HG03045 (cell line): ENCODE measurements around the gene RANBP3.
"Not testable (repeated sequence)": the region's sequence is repeated elsewhere in the genome, so short reads cannot be mapped to it uniquely, and the experiment has no call there.

Source experiments
- ATAC-seq: cut with Tn5 transposase; IDR thresholded peaks from one replicate; pipeline ENCODE4 v1.9.1; 2021; ENCODE audit warnings: mild to moderate bottlenecking, moderate library complexity; ENCODE audit not compliant: unreplicated experiment

Gene RANBP3

GRCh38 chr19:5967994-5968430, 9.9 kb downstream of the RANBP3 start:
- no peak for ATAC-seq

- ATAC-seq = no peak
Observed at GRCh38 chr19:5967571-5967970, 10.4 kb downstream of the RANBP3 start.

- no peak for ATAC-seq
Observed at GRCh38 chr19:5966941-5967340, 11.0 kb downstream of the RANBP3 start.

GRCh38 chr19:5966215-5966614, 11.7 kb downstream of the RANBP3 start:
- no peak for ATAC-seq

- no peak for ATAC-seq
Observed at GRCh38 chr19:5964816-5965565, 12.9 kb downstream of the RANBP3 start.

- ATAC-seq = no peak
Observed at GRCh38 chr19:5963855-5964254, 14.1 kb downstream of the RANBP3 start.

- ATAC-seq = not testable (repeated sequence)
Observed at GRCh38 chr19:5963259-5963658, 14.7 kb downstream of the RANBP3 start.

- ATAC-seq = no peak
Observed at GRCh38 chr19:5961969-5962945, 15.7 kb downstream of the RANBP3 start.

GRCh38 chr19:5961641-5961968, 16.3 kb downstream of the RANBP3 start:
- ATAC-seq = not testable (repeated sequence)

GRCh38 chr19:5960005-5961001, 17.6 kb downstream of the RANBP3 start:
- ATAC-seq = no peak

GRCh38 chr19:5959260-5960004, 18.5 kb downstream of the RANBP3 start:
- no peak for ATAC-seq

GRCh38 chr19:5958851-5959122, 19.2 kb downstream of the RANBP3 start:
- no peak for ATAC-seq

GRCh38 chr19:5958074-5958850, 19.7 kb downstream of the RANBP3 start:
- ATAC-seq = no peak

- ATAC-seq = no peak
Observed at GRCh38 chr19:5957170-5957569, 20.8 kb downstream of the RANBP3 start.

- ATAC-seq = no peak
Observed at GRCh38 chr19:5956728-5957127, 21.2 kb downstream of the RANBP3 start.

- ATAC-seq = no peak
Observed at GRCh38 chr19:5956323-5956722, 21.6 kb downstream of the RANBP3 start.

GRCh38 chr19:5955636-5955935, 22.4 kb downstream of the RANBP3 start:
- ATAC-seq = no peak

GRCh38 chr19:5954293-5954692, 23.6 kb downstream of the RANBP3 start:
- no peak for ATAC-seq

GRCh38 chr19:5953680-5954213, 24.2 kb downstream of the RANBP3 start:
- no peak for ATAC-seq
